HCT116 (cell line): Measurements from ENCODE around the gene WDR55.

Experiments
- EZH2 ChIP-seq: fragments of 200-600 bp; sonication (generic); IDR thresholded peaks from 2 replicates; pipeline ENCODE4 v1.6.1; 2017; ENCODE audit warnings: antibody characterized with exemption, mixed run types
- POLR2A ChIP-seq: IDR thresholded peaks from 2 replicates; pipeline ENCODE4 v1.7.0; 2011; ENCODE audit warnings: borderline replicate concordance; ENCODE audit not compliant: insufficient read depth, insufficient read length; ENCODE audit errors: extremely low read depth
- POLR2AphosphoS5 ChIP-seq: IDR thresholded peaks from 2 replicates; pipeline ENCODE4 v1.6.1; 2011; ENCODE audit warnings: mild to moderate bottlenecking, low read depth, low read length, moderate library complexity
- RAD21 ChIP-seq: IDR thresholded peaks from 2 replicates; pipeline ENCODE4 v1.6.1; 2012; ENCODE audit warnings: low read depth, mild to moderate bottlenecking
- SIN3A ChIP-seq: IDR thresholded peaks from 2 replicates; pipeline ENCODE4 v1.6.1; 2012; ENCODE audit warnings: low read depth
- TCF7L2 ChIP-seq: IDR thresholded peaks from 2 replicates; pipeline ENCODE4 v1.7.0; 2011; ENCODE audit warnings: borderline replicate concordance, inconsistent platforms; ENCODE audit not compliant: insufficient read depth, insufficient read length; ENCODE audit errors: extremely low read depth
- TF ChIP-seq, protein P1 (sequence below), 3 experiments: fragments of 200-600 bp in 1 of 3; sonication (generic) in 1 of 3; IDR thresholded peaks in 2 of 3; conservative IDR thresholded peaks in 1 of 3; 2 replicates each; pipeline ENCODE4 v1.5.1; 2012 to 2017; ENCODE audit warnings: low read depth in 2 of 3, low read length in 2 of 3, antibody characterized with exemption in 1 of 3, borderline replicate concordance in 1 of 3, control low read depth in 1 of 3, mild to moderate bottlenecking in 1 of 3, mixed read lengths in 1 of 3, mixed run types in 1 of 3, moderate library complexity in 1 of 3; ENCODE audit not compliant: insufficient read depth in 1 of 3
- TF ChIP-seq, protein P2 (sequence below): IDR thresholded peaks from 2 replicates; pipeline ENCODE4 v1.6.1; 2012

DNA sequence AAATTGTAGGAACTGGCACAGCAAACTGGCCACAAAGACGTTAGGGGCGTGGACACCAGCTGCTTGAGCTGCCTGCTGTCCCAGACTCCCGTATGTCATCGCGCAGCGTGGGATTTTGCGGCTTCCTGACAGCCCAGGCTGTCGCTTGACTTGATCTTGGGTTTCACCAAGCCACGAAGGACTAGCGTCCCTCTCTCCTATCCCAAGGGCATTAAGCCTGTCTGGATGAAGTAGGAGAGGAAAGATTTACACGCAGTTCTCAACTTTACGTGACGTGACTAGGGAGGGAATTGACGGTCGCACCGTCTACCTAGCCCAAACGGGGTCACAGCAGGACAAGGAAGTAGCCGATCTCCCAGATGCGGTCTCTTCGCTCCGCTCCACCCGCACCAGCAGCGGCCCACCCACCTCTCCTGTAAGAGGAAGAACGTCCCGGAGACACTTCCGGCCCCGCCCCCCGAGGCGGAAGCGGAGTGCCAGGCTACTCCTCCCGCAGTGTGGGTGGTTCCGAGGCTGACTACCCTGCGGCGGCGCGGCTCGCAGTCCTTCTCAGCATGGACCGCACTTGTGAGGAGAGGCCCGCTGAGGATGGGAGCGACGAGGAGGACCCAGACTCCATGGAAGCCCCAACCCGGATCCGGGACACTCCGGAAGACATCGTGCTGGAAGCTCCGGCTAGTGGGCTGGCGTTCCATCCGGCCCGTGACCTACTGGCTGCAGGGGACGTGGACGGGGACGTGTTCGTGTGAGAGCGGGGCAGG is at the start of gene WDR55:
- TF ChIP-seq, protein P1, sequence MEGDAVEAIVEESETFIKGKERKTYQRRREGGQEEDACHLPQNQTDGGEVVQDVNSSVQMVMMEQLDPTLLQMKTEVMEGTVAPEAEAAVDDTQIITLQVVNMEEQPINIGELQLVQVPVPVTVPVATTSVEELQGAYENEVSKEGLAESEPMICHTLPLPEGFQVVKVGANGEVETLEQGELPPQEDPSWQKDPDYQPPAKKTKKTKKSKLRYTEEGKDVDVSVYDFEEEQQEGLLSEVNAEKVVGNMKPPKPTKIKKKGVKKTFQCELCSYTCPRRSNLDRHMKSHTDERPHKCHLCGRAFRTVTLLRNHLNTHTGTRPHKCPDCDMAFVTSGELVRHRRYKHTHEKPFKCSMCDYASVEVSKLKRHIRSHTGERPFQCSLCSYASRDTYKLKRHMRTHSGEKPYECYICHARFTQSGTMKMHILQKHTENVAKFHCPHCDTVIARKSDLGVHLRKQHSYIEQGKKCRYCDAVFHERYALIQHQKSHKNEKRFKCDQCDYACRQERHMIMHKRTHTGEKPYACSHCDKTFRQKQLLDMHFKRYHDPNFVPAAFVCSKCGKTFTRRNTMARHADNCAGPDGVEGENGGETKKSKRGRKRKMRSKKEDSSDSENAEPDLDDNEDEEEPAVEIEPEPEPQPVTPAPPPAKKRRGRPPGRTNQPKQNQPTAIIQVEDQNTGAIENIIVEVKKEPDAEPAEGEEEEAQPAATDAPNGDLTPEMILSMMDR (IDR thresholded peaks at IDR 0.05 in 2 of 3, conservative IDR thresholded peaks at IDR 0.05 in 1 of 3; ENCODE audit: borderline replicate concordance in 1 of 3, insufficient read depth in 1 of 3, low read depth in 2 of 3, low read length in 2 of 3) = no peak
- no peak for TF ChIP-seq EZH2
- TF ChIP-seq POLR2A = peak; percentile 85
- TF ChIP-seq POLR2AphosphoS5 = peak; percentile 96
- TF ChIP-seq SIN3A = peak; percentile 80
- TF ChIP-seq, protein P2, sequence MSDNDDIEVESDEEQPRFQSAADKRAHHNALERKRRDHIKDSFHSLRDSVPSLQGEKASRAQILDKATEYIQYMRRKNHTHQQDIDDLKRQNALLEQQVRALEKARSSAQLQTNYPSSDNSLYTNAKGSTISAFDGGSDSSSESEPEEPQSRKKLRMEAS = peak; percentile 79
- TF ChIP-seq TCF7L2 = peak; percentile 6
- no peak for TF ChIP-seq RAD21
